ENCODE results near the gene ALDH1B1.
A peak's percentile ranks its signal among the peaks of the same experiment; 100 is the strongest.

DNA sequence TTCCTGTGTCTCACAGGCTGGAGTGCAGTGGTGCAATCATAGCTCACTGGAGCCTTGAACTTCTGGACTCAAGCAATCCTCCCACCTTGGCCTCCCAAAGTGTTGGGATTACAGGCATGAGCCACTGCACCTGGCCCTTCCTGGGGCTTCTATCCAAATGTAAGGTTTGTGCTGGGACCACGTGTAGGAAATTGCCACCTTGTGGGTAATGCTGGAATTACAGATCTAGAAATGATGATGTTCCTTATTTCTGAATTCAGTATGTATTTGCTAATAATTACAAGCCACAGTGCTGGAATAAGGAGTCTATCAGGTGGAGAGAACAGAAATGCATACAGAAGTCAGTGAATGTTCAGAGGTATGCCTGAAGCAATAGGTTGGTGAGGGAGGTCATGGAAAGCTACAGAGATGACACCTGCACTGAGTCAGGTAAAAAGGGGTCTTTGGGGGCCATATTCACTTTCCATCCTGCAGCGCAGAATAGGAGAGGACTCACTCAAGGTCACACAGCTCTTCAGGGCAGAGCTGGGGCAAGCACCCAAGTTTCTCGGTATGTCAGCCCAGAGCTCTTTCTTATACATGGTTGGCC, 40.5 kb downstream of the ALDH1B1 start:
- TF ChIP-seq, protein P1, sequence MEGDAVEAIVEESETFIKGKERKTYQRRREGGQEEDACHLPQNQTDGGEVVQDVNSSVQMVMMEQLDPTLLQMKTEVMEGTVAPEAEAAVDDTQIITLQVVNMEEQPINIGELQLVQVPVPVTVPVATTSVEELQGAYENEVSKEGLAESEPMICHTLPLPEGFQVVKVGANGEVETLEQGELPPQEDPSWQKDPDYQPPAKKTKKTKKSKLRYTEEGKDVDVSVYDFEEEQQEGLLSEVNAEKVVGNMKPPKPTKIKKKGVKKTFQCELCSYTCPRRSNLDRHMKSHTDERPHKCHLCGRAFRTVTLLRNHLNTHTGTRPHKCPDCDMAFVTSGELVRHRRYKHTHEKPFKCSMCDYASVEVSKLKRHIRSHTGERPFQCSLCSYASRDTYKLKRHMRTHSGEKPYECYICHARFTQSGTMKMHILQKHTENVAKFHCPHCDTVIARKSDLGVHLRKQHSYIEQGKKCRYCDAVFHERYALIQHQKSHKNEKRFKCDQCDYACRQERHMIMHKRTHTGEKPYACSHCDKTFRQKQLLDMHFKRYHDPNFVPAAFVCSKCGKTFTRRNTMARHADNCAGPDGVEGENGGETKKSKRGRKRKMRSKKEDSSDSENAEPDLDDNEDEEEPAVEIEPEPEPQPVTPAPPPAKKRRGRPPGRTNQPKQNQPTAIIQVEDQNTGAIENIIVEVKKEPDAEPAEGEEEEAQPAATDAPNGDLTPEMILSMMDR (IDR thresholded peaks at IDR 0.05), result peak; percentile 52 to 67 (median 60)
- TF ChIP-seq POLR2AphosphoS5 (IDR thresholded peaks at IDR 0.05) (no peak), POLR2A (IDR thresholded peaks at IDR 0.05; ENCODE audit: low read depth) (no peak)
